ENCODE results near the gene ACY1. TPM values are rescaled to one million over a fixed set of nuclear protein-coding genes. Genes with fewer than 3 reads are reported as not detected.
A peak's percentile ranks its signal among the peaks of the same experiment; 100 is the strongest.

ACY1 gene
- total and polyA plus RNA-seq, 2 of the 13 experiments (the other 11 are each of a cell fraction or from before 2014, with no cell fraction given), result 113 to 162 TPM

DNA sequence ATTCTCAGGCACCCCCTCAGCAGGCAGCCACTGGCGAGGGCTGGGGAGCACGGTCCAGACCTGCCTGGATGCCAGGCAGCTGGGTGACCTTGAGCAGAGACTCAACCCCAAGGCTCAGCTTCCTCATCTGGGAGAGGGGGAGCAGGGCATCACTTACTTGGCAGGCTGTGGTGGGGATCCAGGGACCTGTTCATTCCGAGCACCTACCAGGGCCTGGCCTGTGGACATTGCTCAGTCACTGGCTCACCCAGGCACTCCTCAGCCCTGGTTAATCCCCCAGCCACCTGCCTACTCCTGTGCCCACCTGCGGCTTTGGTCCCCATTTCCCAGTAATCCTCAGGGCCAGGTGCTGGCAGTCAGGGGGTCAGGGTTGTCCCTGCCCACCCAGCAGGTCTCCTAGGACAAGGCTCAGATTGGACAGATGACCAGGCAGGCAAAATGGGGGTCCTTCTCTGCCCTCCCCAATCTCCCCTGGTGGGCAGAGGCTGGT lies 21.6 kb downstream of the ACY1 start:
- intact Hi-C loops (cut with micrococcal nuclease; ENCODE audit: unreplicated experiment) (loop anchor here (2.0 kb wide), 2 partner anchors 32 to 48 kb away; no protein-coding TSS in a partner anchor), in situ Hi-C loops (cut with HindIII; ENCODE audit: extremely low pct_ligation_motif_present, low pct_unique_long_range_greater_than_20kb) (loop anchor here (5.0 kb wide), 2 partner anchors 37 to 137 kb away; no protein-coding TSS in a partner anchor)
- Histone ChIP-seq H3K4me3 (replicated peaks in 1 of 3; ENCODE audit: insufficient read depth in 1 of 3, low read depth in 2 of 3, low read length in 3 of 3) (peak overlapping the region in 1 of 3 experiments; percentile 42; a peak in 1 of 6 replicates), H3K36me3 (replicated peaks in 1 of 2; ENCODE audit: control insufficient read depth in 1 of 2, insufficient read depth in 2 of 2, low read length in 2 of 2) (no peaks in the 10 kb centered on the region), H3K4me2 (ENCODE audit: low read depth, low read length) (peak overlapping the region; percentile 62; the same call in 1 of the 2 replicates), H3K9me3 (ENCODE audit: low read length) (no peaks in the 10 kb centered on the region), H3K9ac (ENCODE audit: insufficient read depth, low read depth, low read length) (no peak overlapping the region), H3K79me2 (ENCODE audit: insufficient read depth, low read length) (no peaks in the 10 kb centered on the region), H3K27me3 (ENCODE audit: control insufficient read depth in 1 of 2, insufficient read depth in 2 of 2, low read length in 2 of 2) (peaks cover 0 to 45% of the 10 kb centered on the region in 2 experiments; a peak in 3 of 5 replicates), H3K27ac (ENCODE audit: extremely low read length, insufficient read depth, low read length) (no peak overlapping the region), H2AFZ (ENCODE audit: low read length) (no peak overlapping the region), H3K4me1 (ENCODE audit: insufficient read depth, low read length) (peaks cover 36% of the 10 kb centered on the region), H4K20me1 (ENCODE audit: insufficient read depth, low read length) (no peaks in the 10 kb centered on the region)
- ATAC-seq (no peak), FAIRE-seq (no peak), DNase-seq (ENCODE audit: low spot score) (no peak)
- WGBS (ENCODE audit: low lambda C conversion rate), result 40% methylated on average over 2 of the region's 4 CpGs
- ChIA-PET POLR2A (interaction anchor here (0.8 to 2.2 kb wide), 6 partner anchors 9 to 150 kb away, joined by 3 to 9 read pairs (median 4); partner anchors contain the start of genes DUSP7, POC1A, RPL29 and RRP9), CTCF (ENCODE audit: low intra/inter-chr PET ratio, low total read pairs) (interaction anchor here (1.9 to 9.0 kb wide), 4 partner anchors 48 to 139 kb away, joined by 8 to 110 read pairs (median 38); partner anchors contain the start of gene DUSP7)
- TF ChIP-seq, protein P1, sequence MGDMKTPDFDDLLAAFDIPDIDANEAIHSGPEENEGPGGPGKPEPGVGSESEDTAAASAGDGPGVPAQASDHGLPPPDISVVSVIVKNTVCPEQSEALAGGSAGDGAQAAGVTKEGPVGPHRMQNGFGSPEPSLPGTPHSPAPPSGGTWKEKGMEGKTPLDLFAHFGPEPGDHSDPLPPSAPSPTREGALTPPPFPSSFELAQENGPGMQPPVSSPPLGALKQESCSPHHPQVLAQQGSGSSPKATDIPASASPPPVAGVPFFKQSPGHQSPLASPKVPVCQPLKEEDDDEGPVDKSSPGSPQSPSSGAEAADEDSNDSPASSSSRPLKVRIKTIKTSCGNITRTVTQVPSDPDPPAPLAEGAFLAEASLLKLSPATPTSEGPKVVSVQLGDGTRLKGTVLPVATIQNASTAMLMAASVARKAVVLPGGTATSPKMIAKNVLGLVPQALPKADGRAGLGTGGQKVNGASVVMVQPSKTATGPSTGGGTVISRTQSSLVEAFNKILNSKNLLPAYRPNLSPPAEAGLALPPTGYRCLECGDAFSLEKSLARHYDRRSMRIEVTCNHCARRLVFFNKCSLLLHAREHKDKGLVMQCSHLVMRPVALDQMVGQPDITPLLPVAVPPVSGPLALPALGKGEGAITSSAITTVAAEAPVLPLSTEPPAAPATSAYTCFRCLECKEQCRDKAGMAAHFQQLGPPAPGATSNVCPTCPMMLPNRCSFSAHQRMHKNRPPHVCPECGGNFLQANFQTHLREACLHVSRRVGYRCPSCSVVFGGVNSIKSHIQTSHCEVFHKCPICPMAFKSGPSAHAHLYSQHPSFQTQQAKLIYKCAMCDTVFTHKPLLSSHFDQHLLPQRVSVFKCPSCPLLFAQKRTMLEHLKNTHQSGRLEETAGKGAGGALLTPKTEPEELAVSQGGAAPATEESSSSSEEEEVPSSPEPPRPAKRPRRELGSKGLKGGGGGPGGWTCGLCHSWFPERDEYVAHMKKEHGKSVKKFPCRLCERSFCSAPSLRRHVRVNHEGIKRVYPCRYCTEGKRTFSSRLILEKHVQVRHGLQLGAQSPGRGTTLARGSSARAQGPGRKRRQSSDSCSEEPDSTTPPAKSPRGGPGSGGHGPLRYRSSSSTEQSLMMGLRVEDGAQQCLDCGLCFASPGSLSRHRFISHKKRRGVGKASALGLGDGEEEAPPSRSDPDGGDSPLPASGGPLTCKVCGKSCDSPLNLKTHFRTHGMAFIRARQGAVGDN (CRISPR knock-in tag; IDR thresholded peaks at IDR 0.05), result peak; percentile 5; the same call in 1 of the 2 replicates
- TF ChIP-seq ZNF263 (CRISPR knock-in tag; IDR thresholded peaks at IDR 0.05) (0 out of 2 replicates have a peak, but pooled peaks have one; percentile 32), ATM (IDR thresholded peaks at IDR 0.05; ENCODE audit: borderline replicate concordance) (no peak)
- no TSS peak for BruUV-seq (replicated peaks)

Measured in HepG2 (cell line).